HG03175 (cell line): ENCODE results near the gene OSBPL9.
A peak's percentile ranks its signal among the peaks of the same experiment; 100 is the strongest.

Experiments
- ATAC-seq: cut with Tn5 transposase; IDR thresholded peaks from one replicate; pipeline ENCODE4 v1.9.1; 2021; ENCODE audit warnings: mild to moderate bottlenecking, moderate library complexity; ENCODE audit not compliant: unreplicated experiment

OSBPL9 gene

GRCh38 chr1:51616903-51617708 is at the start of gene OSBPL9:
TSS of gene OSBPL9 (plus strand) at chr1:51617092. CDS start at chr1:51617111, 19 bp downstream.
- peak; percentile 92 for ATAC-seq

GRCh38 chr1:51567653-51568052 is 49.2 kb upstream of the OSBPL9 start:
- ATAC-seq, result no peak

- no peak for ATAC-seq
These were observed 48.5 kb upstream of the OSBPL9 start for GRCh38 chr1:51568231-51568935.

GRCh38 chr1:51569284-51570062 is 47.4 kb upstream of the OSBPL9 start:
- peak; percentile 76 for ATAC-seq

- peak; percentile 40 for ATAC-seq
These were observed 46.7 kb upstream of the OSBPL9 start for GRCh38 chr1:51570063-51570710.

- no peak for ATAC-seq
These were observed 44.5 kb upstream of the OSBPL9 start for GRCh38 chr1:51572365-51572764.

GRCh38 chr1:51574796-51575195 is 42.1 kb upstream of the OSBPL9 start:
- no peak for ATAC-seq

GRCh38 chr1:51575406-51576084 is 41.3 kb upstream of the OSBPL9 start:
- ATAC-seq, result no peak

GRCh38 chr1:51576085-51576444 is 40.8 kb upstream of the OSBPL9 start:
- no peak for ATAC-seq

- peak; percentile 27 for ATAC-seq
These were observed 40.0 kb upstream of the OSBPL9 start for GRCh38 chr1:51576923-51577322.

- ATAC-seq, result peak; percentile 87
These were observed 38.3 kb upstream of the OSBPL9 start for GRCh38 chr1:51578383-51579109.

- no peak for ATAC-seq
These were observed 35.7 kb upstream of the OSBPL9 start for GRCh38 chr1:51581238-51581637.

GRCh38 chr1:51583532-51583931 is 33.4 kb upstream of the OSBPL9 start:
- ATAC-seq, result no peak

- ATAC-seq, result no peak
These were observed 32.9 kb upstream of the OSBPL9 start for GRCh38 chr1:51584021-51584420.

GRCh38 chr1:51592711-51593110 is 24.2 kb upstream of the OSBPL9 start:
- ATAC-seq, result no peak

- ATAC-seq, result no peak
These were observed 22.2 kb upstream of the OSBPL9 start for GRCh38 chr1:51594716-51595115.

GRCh38 chr1:51600529-51600928 is 16.4 kb upstream of the OSBPL9 start:
- ATAC-seq, result no peak

GRCh38 chr1:51600965-51601364 is 15.9 kb upstream of the OSBPL9 start:
- no peak for ATAC-seq

GRCh38 chr1:51605961-51606723 is 10.8 kb upstream of the OSBPL9 start:
- ATAC-seq, result no peak
